NCI-H2081 (cell line): ENCODE results near the gene PAPOLG.
A peak's percentile ranks its signal among the peaks of the same experiment; 100 is the strongest.
"Not testable (repeated sequence)": the region's sequence is repeated elsewhere in the genome, so short reads cannot be mapped to it uniquely, and the experiment has no call there.

Experiments
- DNase-seq, 2 experiments: peaks; one replicate each; lab custom pipeline; 2025; lab: John Stamatoyannopoulos, UW

PAPOLG gene

GRCh38 chr2:60823694-60824305, 67.7 kb downstream of the PAPOLG start:
- no peak for DNase-seq

DNA sequence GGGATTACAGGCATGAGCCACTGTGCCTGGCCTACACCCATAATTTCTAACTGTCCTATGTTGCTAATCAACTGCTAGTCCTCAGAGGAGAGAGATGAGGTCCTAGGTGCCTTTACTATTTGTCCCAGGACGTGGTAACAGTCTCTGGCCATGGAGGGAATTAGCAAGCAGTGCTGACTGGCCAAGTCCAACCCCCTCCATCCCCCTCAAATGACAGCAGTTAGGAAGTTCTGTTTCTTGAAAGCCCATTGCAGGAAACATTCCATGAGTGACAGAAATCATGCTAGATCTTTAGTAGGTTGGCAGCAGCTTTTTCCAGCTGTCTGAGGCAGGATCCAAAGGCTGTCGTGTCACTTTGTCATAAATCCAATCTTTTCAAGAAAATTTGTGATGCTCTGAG, 69.6 kb downstream of the PAPOLG start:
- DNase-seq = no peak

GRCh38 chr2:60826111-60826510, 70.0 kb downstream of the PAPOLG start:
- no peak for DNase-seq

GRCh38 chr2:60826860-60827259, 70.8 kb downstream of the PAPOLG start:
- DNase-seq = not testable (repeated sequence)

DNA sequence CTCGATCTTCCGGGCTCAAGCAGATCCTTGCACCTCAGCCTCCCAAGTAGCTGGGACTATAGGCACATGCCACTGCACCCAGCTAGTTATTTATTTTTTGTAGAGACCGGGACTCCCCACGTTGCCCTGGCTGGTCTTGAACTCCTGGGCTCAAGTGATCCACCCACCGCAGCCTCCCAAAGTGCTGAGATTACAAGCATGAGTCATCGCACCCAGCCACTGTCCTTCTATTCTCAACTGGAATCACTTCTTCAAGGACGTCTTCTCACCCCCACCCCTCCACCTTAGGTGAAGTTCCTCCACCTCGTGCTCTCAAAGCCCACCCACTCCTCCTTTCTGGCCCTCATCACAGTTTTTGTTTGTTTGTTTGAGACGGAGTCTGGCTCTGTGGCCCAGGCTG, 71.3 kb downstream of the PAPOLG start:
- DNase-seq = no peak

GRCh38 chr2:60830991-60831390, 74.9 kb downstream of the PAPOLG start:
- DNase-seq = no peak

GRCh38 chr2:60831921-60832320, 75.9 kb downstream of the PAPOLG start:
- no peak for DNase-seq

GRCh38 chr2:60832621-60833020, 76.6 kb downstream of the PAPOLG start:
- no peak for DNase-seq

DNA sequence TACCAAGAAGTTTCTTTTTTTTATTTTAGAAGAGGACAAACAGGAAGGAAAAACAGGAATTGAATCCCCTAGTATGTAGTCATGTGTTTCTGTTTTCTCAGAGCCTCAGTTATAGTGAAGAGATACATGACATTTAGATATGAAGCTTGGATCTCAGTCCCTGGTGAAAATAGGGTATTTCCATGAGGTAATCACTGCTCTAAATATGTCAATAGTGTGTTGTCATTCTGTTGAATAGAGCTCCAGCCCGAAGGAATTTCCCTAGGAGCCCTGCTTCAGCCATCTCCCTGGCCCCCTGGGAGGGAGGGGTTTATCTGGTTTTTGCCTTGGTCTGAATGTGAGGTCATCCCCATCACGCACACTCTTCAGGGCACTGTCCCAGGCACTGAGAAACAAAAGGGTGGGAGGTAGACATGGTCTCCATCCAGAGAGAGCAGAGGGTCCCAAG, 78.2 kb downstream of the PAPOLG start:
- no peak for DNase-seq

DNA sequence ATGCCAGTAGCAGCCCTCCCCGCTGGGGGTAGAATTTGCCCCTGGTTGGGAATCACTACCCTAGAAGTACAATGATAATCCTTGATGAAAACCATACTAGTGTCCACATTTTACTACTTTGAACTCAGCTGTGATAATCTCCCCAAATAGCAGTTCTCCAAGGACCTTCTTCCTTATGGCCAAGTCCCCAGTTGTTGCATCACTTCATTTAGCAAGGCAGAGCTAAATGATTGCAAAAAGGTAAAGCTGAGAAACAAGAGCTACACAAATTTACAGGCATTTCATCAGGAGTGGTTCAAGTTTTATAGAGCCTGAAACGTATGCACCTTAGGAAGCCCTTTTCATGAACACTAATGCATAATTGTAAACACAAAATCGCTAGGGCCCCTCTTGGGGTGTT, 80.4 kb downstream of the PAPOLG start:
- DNase-seq = no peak

DNA sequence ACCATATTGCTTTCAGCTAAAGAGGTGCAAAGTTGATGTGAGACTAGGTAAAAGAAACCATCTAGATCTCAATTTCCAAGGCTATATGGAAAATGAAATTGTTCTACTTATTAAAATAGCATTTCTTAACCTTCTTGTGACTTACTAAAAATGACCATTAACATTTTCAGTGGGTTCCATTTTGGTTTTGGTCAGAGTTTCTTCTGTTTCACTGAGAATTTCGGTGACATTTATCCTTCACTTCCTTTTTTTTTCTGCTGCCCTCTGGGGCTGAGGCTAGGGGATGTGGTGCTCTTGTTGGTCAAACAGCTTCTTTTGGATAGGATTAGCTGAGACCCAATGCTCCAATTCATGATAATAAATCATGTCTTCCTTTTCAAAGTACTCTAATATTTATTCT, 81.1 kb downstream of the PAPOLG start:
- no peak for DNase-seq

DNA sequence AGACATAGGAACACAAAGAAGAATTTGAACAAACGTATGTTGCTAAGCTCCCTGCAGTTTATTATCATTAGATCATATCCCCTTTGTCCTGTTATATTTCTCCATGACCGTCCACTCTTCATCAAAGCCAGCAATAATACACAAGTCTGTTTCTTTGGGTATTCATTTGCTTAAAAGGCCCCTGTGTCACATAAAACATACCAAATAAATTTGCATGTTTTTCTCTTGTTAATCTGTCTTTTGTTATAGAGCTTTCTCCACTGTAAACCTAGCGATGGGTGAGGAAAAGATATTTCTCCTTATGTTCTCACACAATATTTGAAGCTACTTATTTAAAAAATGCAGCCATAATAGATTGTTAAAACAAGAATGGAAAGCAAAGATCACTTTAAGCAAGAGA, 82.4 kb downstream of the PAPOLG start:
- DNase-seq = no peak

DNA sequence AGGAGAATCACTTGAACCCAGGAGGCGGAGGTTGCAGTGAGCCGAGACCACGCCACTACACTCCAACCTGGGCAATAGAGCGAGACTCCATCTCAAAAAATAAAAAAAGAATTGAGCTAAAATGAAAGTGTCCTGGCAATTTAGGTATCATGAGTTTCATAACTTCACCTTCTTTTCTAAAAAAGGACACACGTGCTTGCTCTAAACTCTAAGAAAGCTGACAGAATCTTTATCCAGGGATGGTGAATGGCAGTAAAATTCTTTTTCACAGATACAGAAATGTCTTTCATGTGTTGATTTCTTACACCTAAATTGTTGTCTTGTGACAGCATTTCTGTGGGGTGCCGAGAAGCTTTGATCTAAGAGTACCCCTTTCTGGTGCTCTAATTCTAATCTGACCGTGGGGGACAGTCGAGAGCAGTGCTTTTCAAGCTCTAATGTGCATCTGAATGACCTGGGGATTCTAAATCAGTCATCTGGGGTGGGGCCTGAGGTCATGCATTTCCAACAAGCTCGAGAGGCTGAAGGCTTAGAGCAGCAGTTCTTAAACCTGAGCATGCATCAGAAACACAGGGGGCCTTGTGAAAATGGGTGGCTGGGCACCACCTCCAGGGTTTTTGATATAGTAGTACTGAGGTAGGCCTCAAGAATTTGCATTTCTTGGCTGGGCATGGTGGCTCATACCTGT, 83.2 kb downstream of the PAPOLG start:
- no peak for DNase-seq

DNA sequence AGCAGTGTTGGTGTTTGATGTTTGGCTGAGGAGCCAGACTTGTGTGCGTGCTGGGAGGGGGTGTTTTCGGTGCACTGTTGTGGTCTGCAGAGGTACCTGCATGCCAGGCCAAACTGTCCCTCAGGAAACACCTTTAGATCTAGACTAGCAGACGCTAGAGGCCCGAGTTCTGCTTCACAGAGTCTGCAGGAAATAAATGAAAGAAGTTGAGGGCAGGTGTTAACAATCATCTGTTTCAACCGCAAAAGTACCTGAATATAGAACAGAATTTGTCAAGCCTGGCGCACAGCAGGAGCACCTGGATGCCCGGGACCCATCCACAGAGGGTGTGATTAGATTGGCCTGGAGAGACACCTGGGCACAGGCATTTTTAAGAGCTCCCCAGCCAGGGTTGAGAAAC, 84.8 kb downstream of the PAPOLG start:
- peak in 1 of 2 experiments; percentile 8 for DNase-seq

DNA sequence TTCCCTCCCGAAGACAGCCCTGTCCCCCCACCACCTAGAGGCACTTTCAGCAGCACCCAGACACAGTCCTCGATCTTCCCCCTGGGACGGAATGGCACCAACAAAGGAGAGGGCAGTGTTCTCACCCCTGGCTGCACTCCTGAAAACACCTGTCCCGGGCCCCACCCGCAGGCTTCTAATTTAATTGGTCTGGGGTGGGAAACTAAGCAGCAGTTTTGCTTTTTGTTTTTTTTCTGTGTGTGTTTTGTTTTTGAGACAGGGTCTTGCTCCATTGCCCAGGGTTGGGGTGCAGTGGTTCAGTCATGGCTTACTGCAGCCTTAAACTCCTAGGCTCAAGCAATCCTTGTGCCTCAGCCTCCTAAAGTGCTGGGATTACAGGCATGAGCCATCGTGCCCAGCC, 86.9 kb downstream of the PAPOLG start:
- DNase-seq = no peak

DNA sequence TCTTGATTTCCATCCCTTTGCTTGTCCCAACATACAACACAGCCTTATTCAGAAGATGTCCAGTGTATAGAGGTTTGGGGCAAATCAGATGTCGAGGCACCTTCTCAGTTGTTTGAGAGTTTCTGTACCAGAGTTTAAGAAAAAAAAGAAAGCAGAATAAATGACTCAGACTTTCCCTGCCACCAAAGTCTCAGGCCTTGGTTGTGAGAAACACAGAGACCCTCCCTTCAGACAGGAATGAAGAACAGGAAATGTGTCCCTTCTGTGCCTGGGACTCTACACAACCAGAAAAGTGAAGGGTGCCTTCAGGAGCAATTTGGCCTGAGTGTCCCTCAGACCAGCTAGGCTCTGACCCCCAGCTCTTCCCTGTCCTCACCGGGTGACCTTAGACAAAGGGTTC, 88.0 kb downstream of the PAPOLG start:
- no peak for DNase-seq

GRCh38 chr2:60847854-60848253, 91.8 kb downstream of the PAPOLG start:
- DNase-seq = no peak
